ENCODE measurements around the gene TBC1D9.

The TBC1D9 gene

DNA sequence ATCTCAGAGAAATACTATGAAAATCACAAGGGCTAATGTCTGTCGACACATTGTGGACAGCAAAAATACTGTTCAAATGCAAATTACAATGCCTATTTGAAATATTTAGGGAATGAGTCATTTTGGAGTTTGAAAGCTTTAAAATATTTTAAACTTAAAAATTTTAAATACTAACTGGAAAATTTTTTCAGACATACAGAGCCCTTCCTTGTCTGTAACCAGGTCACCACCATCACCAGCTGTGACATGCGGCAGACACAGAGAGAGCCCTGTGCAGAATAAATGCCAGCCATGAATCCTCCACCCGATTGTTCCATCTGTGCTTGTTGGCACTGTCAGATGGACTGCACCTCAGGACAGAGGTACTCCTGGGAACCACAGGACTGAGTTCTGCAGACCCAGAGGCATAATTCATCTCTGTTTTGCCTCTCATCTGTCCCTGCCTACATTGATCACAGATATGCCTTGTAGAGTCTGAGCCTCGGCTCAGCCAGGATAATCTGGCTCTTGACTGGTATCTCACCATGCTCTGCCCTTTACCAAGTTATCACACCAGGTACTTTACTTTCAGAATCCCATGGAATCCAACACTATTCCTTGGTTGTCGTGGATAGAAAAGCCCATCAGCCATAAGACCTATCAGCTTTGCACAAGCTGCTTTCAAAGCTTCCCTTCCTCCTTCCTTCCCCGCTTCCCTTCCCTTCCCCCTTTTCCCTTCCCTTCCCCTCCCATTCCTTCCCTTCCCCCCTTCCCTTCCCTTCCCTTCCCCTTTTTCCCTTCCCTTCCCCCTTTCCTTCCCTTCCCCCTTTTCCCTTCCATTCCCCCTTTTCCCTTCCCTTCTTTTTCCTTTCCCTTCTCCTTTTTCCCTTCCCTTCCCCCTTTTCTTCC is 67.2 kb downstream of the TBC1D9 start:
- DNase-seq, result no peak

DNA sequence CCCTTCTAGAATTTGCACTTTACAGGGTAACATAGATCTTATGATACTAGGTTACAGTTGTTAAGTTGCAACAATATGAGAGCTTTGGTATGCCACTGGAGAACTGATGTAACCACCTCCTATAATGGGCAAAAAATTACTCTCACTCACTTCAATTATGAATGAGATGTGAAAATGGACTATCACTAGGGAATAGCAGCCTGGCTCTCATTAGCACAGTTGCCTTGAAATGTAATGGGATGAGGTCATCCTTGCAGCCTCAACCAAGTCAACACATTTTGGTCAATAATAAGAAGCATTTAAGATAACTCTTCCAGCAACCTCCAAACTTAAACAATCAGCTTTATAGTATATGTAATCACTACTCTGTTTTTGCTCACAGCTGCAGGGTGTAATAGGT is 69.4 kb downstream of the TBC1D9 start:
- DNase-seq, result no peak

DNA sequence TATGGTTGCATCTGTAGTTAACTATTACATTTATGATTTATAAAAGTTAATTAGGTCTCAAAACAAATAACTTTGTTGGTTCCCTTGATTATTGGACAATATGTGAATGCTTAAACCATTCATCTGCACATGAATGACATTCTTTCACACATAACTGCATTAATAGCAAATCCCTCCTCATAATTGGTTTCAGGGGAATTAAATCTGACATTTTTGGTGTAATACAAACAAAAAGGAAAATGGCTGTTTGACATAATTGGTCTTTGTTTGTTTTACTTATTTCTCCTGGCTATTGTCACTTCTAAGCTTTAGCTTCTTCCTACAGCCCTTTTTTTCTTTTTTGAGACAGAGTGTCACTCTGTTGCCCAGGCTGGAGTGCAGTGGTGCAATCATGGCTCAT is 71.9 kb downstream of the TBC1D9 start:
- no peak for DNase-seq

GRCh38 chr4:140681201-140681600 is 75.0 kb downstream of the TBC1D9 start:
- no peak for DNase-seq

GRCh38 chr4:140680686-140681085 is 75.5 kb downstream of the TBC1D9 start:
- DNase-seq, result no peak

DNA sequence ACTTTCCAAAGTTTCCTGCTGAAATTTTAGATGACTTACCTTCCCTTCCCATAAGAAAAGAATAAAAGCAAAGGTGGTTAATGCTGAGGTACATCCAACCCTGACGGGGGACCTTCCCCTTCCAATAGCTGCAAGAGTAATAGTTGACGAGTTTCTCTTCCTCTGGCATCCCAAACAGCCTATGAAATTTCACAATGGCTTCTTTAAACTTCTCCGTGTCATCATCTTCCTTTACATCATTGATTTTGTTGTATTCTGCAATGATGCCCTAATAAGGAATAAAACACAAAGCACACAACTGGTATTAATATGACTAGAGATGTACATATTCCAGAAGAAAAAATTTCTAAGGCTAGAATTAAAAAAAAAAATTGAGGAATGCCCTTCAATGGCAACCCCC is 76.6 kb downstream of the TBC1D9 start:
- DNase-seq, result no peak

- DNase-seq, result no peak
These were observed 80.5 kb downstream of the TBC1D9 start for GRCh38 chr4:140675599-140676231.

DNA sequence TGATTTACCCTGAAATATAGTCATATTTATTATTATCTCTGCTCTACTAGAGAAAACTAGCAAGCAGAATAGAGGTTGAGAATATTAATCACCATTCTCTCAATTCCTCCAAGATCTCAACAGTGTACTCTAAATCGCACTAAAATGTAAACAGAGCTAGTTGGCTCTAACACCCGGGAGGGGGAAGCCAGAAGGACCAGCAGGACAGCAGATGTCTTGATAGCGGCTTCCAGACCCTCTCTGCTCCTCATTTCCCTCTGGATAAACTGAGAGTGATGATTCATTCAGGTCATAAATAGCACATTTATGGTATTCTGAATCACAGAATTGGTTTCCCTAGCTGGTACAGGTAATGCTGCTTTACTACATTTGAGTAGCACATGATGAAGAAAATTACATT is 82.5 kb downstream of the TBC1D9 start:
- no peak for DNase-seq

DNA sequence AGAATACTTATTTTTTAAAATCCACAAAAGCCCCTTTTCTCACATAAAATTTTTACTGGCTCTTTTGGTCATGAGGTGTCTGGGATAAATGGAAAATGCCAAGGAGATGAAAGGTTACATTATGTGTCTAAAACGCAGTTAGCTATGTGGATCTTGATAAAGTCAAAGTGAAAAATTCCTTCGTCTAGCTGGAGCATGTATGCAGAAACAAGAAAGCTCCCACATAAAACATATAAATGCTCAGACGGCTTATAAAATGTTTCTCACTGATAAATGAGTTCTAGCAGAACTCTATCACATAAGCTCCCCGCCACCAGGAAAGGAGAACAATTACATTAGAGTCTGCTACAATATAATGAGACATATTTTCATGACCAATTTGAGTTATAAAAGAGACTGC is 83.8 kb downstream of the TBC1D9 start:
- DNase-seq, result no peak

DNA sequence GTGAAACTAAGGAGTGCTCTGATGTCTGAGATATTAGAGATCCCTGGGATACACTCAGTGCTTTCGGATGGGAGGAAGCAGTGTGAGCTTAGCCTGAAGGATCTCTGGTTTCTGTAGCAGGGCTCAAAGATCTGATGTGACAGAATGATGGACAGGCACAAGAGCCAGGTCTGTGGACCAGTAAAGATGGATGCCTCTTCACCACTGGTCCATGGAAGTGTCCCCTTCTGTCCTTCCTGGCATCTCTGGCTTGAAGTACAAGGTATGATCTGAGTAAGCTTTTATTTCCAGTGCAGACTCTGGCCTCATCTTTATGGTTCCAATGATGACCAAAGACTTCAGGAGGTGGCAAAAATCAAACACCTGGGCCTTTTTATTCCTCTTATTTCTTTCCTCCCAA is 88.1 kb downstream of the TBC1D9 start:
- DNase-seq, result no peak

GRCh38 chr4:140666889-140667614 is 89.1 kb downstream of the TBC1D9 start:
- no peak for DNase-seq

- no peak for DNase-seq
These were observed 93.9 kb downstream of the TBC1D9 start for GRCh38 chr4:140662082-140662869.

GRCh38 chr4:140661550-140661949 is 94.6 kb downstream of the TBC1D9 start:
- DNase-seq, result no peak

DNA sequence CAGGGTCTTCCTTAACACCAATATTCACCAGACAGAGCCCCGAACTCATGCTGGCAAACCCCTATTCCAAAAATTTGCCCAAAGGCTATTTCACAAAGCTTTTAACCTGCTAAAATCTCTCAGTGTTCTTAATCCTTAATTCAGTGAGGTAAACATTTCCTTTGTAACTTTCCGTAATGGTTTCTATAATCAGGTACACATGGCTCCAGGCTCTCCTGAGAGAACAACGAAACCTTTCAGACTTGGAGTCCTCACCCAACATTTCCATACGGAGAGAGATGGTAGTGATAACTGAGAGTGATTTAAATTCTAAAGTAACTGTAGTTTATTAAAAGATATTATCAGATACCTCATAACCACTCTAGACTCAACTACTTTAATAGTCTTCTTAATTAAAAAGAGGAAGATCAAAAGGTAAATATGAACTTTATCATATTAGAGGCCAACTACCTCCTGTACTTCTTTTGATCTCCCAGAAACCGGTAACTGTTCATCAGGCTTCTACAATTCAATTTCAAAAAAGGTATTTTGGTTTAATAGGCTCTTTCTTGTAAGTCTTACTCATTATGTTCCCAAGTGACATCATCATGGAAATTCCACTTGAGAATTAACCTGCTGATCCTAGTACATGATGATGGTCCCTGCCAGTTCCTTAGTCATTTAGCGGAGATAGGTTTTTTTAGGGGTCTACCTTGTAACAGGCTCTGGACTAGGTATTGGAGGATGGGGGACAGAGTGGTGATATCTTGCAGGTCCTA is 96.1 kb downstream of the TBC1D9 start:
- DNase-seq, result peak; percentile 70

DNA sequence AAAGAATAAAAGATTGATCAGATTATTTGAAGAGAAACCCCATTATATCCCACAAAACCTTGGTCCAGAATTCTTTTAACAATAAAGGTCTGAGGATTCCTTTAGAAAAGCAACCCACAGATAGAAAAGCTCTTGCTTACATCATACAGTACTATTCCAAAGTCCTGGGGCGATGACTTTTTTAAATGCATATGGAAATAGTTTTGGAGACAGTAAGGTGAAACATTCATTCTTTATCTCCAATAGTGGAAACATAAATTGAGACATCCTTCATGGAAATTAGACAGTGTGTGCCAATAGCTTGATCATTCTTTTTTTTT is 101.7 kb downstream of the TBC1D9 start:
- no peak for DNase-seq

- DNase-seq, result no peak
These were observed 102.3 kb downstream of the TBC1D9 start for GRCh38 chr4:140653718-140654494.

DNA sequence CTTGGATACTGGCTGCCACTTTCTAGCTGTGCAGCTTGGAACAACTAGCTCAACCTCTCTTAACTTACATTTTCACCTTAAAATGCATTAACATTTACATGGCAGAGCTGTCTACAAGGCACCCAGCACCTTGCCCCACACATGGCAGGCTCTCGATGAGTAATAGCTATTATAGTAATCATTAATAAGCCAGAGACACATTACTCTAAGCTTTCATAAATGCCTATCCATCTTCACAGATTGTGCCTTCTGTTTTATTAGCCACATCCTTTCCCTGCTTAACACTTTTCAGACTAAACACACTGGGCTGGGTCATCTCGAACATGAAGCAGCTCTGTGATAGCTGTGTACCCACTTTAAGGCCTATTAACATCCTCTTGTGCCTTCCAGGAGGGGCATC is 103.6 kb downstream of the TBC1D9 start:
- no peak for DNase-seq

DNA sequence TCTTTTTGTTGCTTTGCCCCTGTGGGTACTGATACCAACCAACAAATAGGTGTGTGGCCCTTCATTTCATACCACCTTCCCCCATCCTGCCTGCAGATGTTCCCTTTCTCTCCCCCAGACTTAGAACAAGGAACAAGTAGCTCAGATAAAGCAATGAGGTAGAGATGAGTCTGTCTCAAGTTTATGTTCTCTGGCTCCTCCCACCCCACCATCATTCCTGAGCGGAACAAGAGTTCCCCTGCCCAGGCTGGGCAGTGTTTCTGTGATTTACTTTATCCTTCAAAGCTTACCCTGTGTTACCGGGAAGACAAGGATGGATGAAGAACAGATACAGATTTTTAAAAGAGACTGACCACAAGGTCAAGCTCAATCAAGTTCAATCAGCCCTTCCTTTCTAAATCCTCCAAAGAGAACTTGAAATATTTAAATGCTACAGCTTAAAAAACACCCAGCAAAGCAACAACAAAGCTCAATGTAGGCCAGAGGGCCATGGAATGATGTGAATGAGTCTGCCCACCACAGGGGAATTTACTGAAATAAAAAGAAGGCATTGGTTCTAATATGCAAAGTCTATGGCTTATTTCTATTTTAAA is 107.4 kb downstream of the TBC1D9 start:
- DNase-seq, result no peak

GRCh38 chr4:140645614-140646412 is 110.4 kb downstream of the TBC1D9 start:
- no peak for DNase-seq

- DNase-seq, result no peak
These were observed 111.0 kb downstream of the TBC1D9 start for GRCh38 chr4:140645196-140645595.
